ENCODE measurements around the gene NRXN3.

The NRXN3 gene

GRCh38 chr14:79284621-79285020 lies 1114.4 kb downstream of the NRXN3 start:
- Histone ChIP-seq H3K27ac (ENCODE audit: low read depth, low read length) (no peak overlapping the region), H3K9ac (ENCODE audit: low read length) (no peak overlapping the region), H3K9me3 (ENCODE audit: insufficient read depth, low read length) (no peaks in the 10 kb centered on the region), H3K79me2 (ENCODE audit: insufficient read depth, low read length) (no peaks in the 10 kb centered on the region), H3K36me3 (ENCODE audit: low read length) (no peaks in the 10 kb centered on the region), H3K9me2 (replicated peaks; ENCODE audit: insufficient read depth, low read length) (no peaks in the 10 kb centered on the region), H2AFZ (ENCODE audit: low read depth, low read length, severe bottlenecking) (no peak overlapping the region), H4K20me1 (ENCODE audit: low read depth, low read length) (no peaks in the 10 kb centered on the region), H3K4me3 (ENCODE audit: insufficient read depth, low read length, poor library complexity, severe bottlenecking) (no peak overlapping the region), H3F3A (ENCODE audit: insufficient read depth) (no peaks in the 10 kb centered on the region), H3K4me2 (ENCODE audit: low read depth, low read length, poor library complexity, severe bottlenecking) (no peak overlapping the region), H3K27me3 (ENCODE audit: low read length) (no peaks in the 10 kb centered on the region)
- no peak for TF ChIP-seq EZH2phosphoT487 (conservative IDR thresholded peaks at IDR 0.05; ENCODE audit: low read length)
- no peak for TF ChIP-seq CTCF (IDR thresholded peaks at IDR 0.05; ENCODE audit: insufficient read depth, low read length, poor library complexity, severe bottlenecking)

- no peaks in the 10 kb centered on the region for H3K9me2 ChIP-seq (replicated peaks; ENCODE audit: insufficient read depth, low read length)
- no peak overlapping the region for H2AFZ ChIP-seq (ENCODE audit: low read depth, low read length, severe bottlenecking)
- no peaks in the 10 kb centered on the region for H3K9me3 ChIP-seq (ENCODE audit: insufficient read depth, low read length)
- no peak overlapping the region for H3K4me2 ChIP-seq (ENCODE audit: low read depth, low read length, poor library complexity, severe bottlenecking)
- no peak overlapping the region for H3K27ac ChIP-seq (ENCODE audit: low read depth, low read length)
- H3K36me3 ChIP-seq (ENCODE audit: low read length): no peaks in the 10 kb centered on the region
- no peaks in the 10 kb centered on the region for H3K79me2 ChIP-seq (ENCODE audit: insufficient read depth, low read length)
- no peak overlapping the region for H3K4me3 ChIP-seq (ENCODE audit: insufficient read depth, low read length, poor library complexity, severe bottlenecking)
- no peaks in the 10 kb centered on the region for H3K27me3 ChIP-seq (ENCODE audit: low read length)
- H4K20me1 ChIP-seq (ENCODE audit: low read depth, low read length): no peaks in the 10 kb centered on the region
- TF ChIP-seq CTCF (IDR thresholded peaks at IDR 0.05; ENCODE audit: insufficient read depth, low read length, poor library complexity, severe bottlenecking) (no peak), EZH2phosphoT487 (conservative IDR thresholded peaks at IDR 0.05; ENCODE audit: low read length) (no peak)
- H3K9ac ChIP-seq (ENCODE audit: low read length): no peak overlapping the region
- H3F3A ChIP-seq (ENCODE audit: insufficient read depth): no peaks in the 10 kb centered on the region
These were observed 1115.1 kb downstream of the NRXN3 start for GRCh38 chr14:79285263-79285662.

GRCh38 chr14:79287976-79288375 lies 1117.8 kb downstream of the NRXN3 start:
- Histone ChIP-seq H2AFZ (ENCODE audit: low read depth, low read length, severe bottlenecking) (no peak overlapping the region), H3K9me3 (ENCODE audit: insufficient read depth, low read length) (no peaks in the 10 kb centered on the region), H3F3A (ENCODE audit: insufficient read depth) (no peaks in the 10 kb centered on the region), H3K4me3 (ENCODE audit: insufficient read depth, low read length, poor library complexity, severe bottlenecking) (no peak overlapping the region), H3K9ac (ENCODE audit: low read length) (no peak overlapping the region), H4K20me1 (ENCODE audit: low read depth, low read length) (no peaks in the 10 kb centered on the region), H3K27ac (ENCODE audit: low read depth, low read length) (no peak overlapping the region), H3K79me2 (ENCODE audit: insufficient read depth, low read length) (no peaks in the 10 kb centered on the region), H3K36me3 (ENCODE audit: low read length) (no peaks in the 10 kb centered on the region), H3K9me2 (replicated peaks; ENCODE audit: insufficient read depth, low read length) (no peaks in the 10 kb centered on the region), H3K27me3 (ENCODE audit: low read length) (no peaks in the 10 kb centered on the region), H3K4me2 (ENCODE audit: low read depth, low read length, poor library complexity, severe bottlenecking) (no peak overlapping the region)
- TF ChIP-seq CTCF (IDR thresholded peaks at IDR 0.05; ENCODE audit: insufficient read depth, low read length, poor library complexity, severe bottlenecking): no peak
- TF ChIP-seq EZH2phosphoT487 (conservative IDR thresholded peaks at IDR 0.05; ENCODE audit: low read length): no peak
